ENCODE results near the gene PARP15.

DNA sequence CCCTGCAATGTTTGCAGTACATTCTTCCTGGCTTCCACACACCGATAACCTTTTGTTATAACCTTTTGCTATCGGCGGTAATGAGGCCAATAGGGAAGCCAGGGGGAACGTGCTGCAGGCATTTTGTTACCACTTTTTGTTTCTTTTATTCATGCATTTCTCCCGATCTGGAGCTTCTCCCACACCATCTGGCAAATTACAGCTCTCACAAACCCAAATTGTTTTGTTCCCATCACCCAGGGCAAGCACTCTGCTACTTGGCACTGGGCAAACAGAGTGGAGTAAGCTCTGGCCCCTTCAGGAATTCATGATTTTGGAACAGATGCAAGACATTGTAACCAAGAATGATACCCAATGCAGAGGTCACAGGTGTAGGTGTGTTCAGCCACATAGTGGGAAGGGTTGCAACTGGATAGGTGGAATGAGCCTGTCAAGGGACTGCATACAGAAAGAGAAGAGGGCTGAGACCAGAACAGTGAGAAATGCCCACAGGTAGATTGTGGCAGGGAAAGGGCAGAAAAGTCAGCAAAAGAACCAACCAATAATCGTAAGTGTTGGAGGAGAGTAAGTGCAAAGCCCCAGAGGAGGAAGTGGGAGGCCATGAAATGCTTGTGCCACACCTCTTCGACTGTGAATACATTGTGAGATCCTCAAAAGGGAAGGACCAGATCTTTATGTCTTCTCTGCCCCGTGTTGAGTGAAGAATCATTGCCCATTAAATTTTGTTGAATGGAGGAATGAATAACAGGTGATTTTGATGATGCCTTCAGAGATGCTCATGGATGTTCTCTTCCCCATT, 45.8 kb downstream of the PARP15 start:
- TF ChIP-seq, protein P1, sequence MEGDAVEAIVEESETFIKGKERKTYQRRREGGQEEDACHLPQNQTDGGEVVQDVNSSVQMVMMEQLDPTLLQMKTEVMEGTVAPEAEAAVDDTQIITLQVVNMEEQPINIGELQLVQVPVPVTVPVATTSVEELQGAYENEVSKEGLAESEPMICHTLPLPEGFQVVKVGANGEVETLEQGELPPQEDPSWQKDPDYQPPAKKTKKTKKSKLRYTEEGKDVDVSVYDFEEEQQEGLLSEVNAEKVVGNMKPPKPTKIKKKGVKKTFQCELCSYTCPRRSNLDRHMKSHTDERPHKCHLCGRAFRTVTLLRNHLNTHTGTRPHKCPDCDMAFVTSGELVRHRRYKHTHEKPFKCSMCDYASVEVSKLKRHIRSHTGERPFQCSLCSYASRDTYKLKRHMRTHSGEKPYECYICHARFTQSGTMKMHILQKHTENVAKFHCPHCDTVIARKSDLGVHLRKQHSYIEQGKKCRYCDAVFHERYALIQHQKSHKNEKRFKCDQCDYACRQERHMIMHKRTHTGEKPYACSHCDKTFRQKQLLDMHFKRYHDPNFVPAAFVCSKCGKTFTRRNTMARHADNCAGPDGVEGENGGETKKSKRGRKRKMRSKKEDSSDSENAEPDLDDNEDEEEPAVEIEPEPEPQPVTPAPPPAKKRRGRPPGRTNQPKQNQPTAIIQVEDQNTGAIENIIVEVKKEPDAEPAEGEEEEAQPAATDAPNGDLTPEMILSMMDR (IDR thresholded peaks at IDR 0.05; ENCODE audit: insufficient read depth, low read length, poor library complexity, severe bottlenecking), result no peak
- TF ChIP-seq EZH2phosphoT487 (conservative IDR thresholded peaks at IDR 0.05; ENCODE audit: low read length), result no peak

All from SU-DHL-6 (cell line).